Stimulated activated CD4-positive, alpha-beta T cell treated with anti-CD3 and anti-CD28 coated beads, Interleukin-1b, Interleukin-23, amount 100 ng/mL, for 24 hours (primary cell): ENCODE results near the gene SEC14L1.
"Not testable (repeated sequence)": the region's sequence is repeated elsewhere in the genome, so short reads cannot be mapped to it uniquely, and the experiment has no call there.

Source experiments
- DNase-seq, 4 experiments: peaks; one replicate each; pipeline ENCODE4 v3.0.0-alpha.2; 2020; ENCODE audit warnings: low read depth in 4 of 4, low spot score in 1 of 4

SEC14L1 gene

DNA sequence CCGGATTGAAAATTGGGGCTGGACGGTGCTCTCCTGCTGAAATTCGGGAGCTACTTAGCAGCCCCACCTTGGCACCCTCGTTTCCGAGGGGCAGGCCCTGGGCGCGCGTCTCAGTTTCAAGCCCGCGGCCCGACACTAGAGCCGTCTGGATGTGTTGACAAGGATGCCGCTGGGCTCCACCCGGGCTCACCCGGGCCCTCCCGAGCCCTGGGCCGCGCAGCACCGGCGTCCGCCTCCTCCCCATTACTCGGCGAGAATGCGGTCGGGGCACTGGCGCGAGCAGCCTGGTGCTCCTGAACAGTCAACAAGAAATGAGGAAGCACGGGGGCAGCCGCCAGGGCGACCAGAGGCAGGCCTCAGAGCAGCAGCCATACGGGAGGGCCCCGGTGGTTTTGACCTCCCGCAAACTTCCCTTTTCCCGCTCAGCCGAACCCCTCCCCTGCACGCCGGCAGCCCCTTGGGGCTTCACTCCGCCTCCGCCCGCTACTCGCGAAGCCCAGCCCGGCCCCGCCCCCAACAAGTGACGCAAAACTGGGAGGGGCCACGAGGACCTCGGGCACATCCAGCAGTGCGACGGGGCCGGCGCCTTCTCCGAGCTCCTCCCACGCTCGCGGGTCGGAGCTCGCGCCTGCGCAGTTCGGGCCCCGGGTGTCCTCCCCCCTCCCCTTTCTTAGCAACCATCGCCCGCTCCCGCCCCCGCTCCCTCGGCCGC is 447 bp upstream of the SEC14L1 start:
- DNase-seq, result peak; percentile 99

DNA sequence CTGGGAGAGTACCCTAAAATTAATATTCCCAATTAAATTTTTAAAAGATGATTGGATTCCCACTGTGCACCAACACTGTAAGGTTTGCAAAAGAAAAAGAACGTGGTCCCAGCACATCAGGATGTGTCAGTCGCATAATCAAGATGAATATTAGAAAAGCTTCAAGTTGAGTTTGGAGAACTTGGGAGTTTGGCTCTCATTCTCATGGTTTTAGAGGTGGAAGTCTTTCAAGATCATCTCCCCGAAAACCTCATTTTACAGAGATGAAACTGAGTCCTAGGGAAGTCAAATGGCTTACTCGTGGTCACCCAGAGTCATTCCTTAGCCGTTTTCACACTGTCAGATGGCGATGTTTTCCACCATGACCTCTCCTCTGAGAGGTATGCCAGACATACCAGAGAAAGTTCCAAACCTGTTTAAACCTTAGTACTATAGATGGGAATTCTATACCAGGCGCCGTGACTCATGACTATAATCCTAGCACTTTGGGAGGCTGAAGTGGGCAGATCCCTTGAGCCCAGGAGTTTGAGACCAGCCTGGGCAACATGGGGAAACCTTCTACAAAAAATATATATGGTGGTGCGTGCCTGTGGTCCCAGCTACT is 1.2 kb downstream of the SEC14L1 start:
- no peak for DNase-seq

DNA sequence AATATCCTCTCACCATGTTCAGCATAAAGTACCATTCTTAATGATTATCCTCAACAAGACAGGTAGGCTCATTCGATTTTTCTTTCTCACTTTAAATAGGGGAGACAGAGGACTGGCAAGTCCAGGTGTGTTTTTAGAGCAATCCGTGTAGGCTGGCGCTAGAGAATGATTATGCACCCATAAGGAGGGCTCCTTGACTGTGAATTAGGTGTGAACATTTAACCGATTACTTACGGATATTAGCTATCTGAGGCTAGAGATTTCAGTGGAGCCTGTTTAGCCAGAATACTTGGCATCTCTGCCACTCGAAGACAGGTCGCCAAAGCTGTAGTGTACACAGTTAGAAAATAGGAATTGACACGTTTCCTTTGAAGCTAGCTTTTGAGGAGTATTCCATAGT is 1.9 kb downstream of the SEC14L1 start:
- no peak for DNase-seq

DNA sequence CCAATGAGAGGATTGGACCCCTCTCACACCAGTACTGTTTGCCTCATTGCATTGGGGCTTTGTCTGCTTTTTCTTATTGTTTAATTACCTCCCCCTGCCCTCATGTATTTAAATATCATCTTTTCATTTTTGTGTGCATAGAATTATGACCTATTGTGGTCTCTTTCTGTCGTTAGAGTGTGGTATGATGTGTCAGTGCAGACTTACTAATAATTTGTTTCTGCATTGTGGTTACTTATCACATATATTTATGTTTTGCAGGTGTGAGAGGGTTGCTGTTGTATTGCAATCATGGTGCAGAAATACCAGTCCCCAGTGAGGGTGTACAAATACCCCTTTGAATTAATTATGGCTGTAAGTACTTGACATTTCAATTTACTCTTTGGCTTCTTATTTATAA is 2.5 kb downstream of the SEC14L1 start:
- DNase-seq, result no peak

DNA sequence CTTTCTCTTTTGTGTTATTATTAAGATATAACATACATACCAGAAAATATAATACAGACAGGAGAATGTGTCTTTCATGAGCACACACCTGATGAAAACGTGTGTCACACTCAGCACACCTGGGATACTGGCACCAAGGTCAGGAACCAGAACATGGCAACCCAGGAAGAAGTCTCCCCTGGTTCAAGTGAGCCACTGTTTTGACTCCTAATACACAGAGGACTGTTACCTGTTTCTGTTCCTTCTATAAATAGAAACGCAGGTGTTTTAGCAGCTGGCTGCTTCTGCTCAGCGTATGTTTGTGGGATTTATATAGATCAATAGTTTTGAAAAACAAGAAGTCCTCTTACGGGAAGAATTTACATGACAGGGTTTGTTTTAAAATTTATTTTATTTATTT is 3.5 kb downstream of the SEC14L1 start:
- DNase-seq, result no peak

DNA sequence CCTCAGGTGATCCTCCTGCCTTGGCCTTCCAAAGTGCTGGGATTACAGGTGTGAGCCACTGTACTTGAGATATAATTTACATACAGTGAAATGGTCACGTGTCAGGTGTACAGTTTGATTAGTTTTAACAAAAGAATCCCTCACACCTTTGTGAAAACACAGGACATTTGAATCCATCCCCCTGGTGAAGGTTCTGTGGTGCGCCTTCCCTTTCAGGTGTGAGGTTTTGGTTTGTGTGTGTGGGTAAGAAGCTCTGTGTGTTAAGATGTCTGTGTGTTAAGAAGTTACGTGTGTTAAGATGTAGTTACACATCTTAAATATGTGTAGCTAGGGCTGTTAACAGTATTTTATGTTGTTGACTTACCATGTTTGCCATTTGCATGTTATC is 4.4 kb downstream of the SEC14L1 start:
- no peak for DNase-seq

DNA sequence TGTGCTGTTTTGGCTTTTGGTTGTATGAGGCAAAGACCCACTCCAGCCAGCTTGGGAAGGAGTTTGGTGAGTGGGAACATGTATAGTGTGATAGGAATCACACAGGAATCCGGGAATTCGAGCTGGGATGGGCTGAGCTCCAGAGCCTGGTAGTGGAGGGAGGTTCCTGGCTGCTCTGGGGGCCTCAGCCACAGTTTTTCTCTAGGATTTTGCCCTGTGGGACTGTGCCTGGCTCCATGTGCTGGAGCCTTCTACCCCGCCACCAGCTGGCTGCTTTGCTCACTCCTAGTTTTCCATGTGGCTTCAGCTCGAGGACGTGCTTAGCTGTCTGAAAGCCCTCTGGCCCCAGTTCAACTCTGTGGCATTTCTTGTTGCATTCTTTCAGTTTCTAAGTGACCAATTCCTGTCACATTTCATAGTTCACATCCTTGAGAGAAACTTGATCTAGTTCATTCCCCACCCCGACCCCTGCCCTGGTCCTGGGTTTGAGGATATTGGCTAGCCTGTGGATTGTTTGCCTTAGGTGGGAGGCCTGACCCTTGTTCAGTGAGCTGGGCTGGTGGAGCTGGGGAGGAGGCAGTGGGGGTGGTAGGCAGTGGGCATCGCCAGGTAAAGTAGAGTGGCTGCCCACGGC is 5.0 kb downstream of the SEC14L1 start:
- DNase-seq, result no peak

DNA sequence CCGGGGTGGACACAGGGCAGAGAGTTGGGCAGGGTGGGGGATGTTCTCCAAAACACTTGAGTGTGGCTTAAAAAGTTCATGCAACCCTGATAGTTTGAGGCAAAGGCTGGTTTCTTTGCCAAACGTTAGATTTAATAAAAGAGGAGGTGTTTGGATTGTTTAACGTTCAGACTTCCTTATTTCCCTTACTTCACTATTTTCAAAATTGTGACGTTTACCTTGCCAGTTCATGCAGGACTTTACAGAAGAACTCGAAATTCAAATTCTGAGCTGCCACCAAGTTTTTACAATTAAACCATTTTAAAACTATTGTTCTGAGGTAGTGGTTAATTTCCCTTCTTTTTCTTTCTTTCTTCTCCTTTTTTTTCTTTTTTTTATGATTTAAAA is 5.5 kb downstream of the SEC14L1 start:
- DNase-seq, result no peak

DNA sequence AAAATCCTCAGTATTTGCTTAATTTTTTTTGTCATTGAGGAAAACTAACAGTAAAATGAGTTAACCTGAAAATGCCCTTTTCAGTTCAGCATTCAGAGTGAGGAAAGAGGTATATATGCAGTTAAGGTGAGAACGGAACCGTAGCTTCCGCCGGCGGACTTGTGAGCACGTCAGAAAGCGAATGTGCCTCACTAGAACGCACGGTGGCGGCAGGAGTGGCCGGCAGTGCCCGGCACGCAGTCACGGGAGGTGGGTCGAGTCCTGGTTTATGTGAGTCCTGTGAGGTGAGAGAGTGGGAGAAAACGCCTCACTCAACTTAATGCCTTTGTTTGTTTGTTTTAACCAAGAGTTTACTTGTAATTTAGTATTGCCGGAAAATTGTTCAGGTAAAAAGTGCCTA is 6.1 kb downstream of the SEC14L1 start:
- no peak for DNase-seq

DNA sequence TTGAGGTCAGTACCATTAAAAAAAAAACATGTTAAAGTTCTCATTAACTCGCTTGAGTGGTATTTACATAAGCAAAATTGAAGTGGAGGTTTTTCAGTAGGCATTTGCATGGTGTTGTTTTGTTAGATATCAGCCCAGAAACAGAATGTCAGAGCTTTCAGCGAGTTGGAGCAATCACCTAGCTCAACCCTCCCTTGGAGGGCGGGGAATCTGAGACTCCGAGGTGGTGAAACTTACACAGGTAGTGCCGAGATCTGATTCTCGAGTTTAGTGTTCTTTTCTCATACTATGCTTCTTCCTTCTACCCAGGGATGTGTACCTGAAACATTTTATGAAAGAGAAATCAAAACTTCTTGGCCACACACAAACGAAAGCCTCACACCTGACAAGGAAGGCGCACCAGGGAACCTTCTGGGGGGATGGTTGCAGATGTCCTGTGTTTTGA is 6.6 kb downstream of the SEC14L1 start:
- no peak for DNase-seq

DNA sequence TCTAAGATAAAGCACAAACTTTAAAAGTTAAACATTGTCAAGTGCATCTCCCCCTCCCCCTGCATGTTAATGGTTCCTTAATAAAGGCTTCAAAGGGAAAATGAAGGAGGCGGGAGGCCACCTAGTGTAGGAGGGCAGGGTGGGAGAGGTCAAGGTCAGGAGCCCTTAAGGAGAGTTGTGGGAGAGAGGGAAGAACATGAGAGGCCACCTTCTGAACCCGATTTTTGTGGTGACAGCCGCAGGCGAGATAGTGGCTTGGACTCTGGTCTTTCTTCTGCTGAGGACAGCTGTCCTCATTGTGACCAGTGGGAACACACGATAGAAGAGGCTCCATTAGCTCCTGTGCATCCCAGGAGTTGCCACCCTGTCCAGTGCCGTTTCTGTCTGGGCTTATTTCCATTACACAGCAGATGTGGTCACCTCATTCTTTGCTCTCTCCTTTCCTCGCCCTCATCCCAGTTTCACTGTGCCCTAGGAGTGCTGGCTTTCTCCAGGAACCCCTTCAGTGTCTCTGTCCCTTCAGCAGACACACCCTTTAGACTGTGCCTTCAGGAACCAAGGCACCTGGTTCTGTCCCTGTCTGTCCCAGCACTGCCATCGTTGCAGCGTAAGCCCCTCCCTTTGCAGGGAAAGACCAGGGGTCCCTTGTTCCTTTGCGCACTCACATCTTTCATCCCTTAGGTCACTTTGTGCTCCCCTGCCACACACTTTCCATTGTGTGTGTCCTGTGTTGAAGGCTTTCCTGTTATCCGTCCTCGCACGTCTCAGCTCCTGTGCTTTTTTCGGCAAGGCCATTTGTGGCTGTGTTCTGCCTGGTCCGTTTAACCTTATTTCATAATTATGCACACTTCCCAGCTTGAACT is 7.5 kb downstream of the SEC14L1 start:
- no peak for DNase-seq

DNA sequence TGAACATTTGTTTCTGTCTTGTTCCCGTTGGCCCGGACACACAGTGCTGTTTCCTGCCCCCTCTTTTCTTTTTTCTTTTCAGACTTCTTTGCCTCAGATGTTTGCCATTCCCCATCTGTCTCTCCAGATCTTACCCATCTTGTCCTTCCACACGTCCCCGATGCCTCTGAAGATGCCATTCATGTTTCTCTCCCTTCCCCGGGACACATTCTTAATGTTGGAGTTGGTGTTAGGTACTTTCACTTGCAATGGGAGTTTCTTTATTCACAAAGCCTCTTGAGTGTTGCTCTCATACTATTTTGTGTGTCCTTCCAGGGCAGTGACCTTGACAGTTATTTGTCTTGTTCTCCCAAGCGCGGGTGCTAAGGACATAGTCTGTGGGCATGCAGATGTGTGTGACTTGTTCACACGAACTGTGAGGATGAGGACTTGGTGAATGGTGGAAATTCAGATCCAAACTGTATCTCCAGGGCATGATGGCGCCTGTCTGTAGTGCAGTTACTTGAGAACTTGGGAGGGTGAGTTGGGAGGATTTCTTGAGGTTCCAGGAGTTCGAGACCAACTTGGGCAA is 8.3 kb downstream of the SEC14L1 start:
- no peak for DNase-seq

DNA sequence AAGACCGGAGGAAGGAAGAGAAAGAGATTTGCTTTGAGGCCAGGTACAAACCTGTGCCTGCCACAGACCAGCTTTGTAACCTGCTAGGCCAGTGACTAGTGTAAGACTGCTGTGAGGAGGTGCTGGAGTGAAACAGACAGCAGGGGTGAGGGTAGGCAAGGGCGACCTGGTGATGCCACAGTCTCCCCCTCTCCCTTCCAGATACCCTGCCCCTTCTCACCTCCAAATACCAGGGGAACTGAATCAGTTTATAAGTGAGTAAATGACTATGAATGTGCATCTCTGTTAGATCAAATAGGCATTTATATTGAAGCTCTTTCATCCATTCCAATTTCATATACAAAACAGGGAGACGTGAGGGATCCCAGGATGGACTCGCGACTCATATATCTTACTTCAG is 9.4 kb downstream of the SEC14L1 start:
- DNase-seq, result no peak

DNA sequence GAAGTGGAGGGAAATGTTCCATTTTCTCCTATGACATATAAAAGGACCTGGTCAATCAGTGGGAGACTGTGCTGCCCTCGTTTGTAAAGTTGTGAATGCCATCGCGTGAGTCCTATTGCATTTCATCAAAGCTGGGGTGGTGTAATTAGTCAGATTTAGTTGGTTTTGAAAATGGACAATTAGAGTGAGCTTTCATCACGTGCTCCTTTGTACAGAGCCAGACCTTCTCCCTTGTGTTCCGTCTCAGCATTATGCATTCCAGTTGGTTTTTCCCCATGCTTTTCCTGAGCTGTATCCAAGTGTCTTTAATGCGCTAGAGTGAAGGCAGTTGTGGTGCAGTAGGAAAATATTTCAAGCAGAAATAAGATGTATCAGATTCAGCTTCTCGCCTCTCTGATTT is 10.4 kb downstream of the SEC14L1 start:
- DNase-seq, result no peak

DNA sequence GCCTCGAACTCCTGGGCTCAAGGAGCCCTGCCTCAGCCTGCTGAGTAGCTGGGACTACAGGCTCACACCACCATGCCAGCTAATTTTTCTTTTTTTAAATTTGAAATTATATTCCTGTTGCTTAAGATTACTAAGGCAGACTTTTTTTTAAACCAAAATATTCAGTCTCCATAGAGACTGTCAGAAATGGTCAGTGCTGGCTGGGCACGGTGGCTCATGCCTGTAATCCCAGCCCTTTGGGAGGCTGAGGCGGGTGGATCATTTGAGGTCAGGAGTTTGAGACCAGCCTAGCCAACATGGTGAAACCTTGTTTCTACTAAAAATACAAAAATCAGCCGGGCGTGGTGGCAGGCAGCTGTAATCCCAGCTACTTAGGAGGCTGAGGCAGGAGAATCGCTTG is 11.3 kb downstream of the SEC14L1 start:
- not testable (repeated sequence) for DNase-seq

DNA sequence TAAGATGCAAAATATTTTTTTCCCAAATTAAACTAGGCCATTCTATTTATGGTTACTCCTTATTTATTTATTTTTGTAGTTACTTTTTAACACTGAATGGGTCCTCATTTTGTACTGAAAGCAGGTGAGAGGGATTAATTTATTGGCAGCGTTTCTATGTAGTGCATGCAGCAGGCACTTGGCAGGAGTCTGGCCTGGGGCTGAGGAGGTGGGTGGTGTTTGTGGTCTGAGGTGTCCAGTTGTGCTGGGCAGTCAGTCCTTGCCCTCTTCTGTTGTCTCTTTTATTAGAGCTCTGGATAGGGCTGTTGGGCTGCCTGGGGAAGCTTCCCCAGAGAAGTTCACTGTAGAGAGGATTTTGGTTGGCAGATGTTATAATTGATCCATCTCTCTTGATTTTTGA is 12.7 kb downstream of the SEC14L1 start:
- no peak for DNase-seq

DNA sequence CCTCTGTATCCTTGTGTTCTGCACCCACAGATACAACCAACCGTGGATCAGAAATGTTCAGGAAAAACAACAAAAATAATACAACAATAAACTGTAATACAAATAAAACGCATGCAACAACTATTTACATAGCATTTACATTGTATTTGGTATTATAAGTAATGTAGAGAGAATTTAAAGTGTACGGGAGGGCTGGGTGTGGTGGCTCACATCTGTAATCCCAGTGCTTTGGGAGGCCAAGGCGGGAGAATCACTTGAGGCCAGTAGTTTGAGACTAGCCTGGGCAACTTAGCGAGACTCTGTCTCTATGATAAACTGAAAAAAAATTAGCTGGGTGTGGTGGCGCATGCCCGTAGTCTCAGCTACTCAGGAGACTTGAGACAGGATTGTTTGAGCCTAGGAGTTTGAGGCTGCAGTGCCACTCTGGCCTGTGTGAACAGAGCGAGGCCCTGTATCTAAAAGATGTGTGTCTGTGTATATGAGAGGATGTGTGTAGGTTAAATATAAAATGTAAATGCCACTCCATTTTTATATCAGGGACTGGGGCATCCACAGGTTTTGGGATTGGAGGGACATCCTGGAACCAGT is 13.3 kb downstream of the SEC14L1 start:
- no peak for DNase-seq

DNA sequence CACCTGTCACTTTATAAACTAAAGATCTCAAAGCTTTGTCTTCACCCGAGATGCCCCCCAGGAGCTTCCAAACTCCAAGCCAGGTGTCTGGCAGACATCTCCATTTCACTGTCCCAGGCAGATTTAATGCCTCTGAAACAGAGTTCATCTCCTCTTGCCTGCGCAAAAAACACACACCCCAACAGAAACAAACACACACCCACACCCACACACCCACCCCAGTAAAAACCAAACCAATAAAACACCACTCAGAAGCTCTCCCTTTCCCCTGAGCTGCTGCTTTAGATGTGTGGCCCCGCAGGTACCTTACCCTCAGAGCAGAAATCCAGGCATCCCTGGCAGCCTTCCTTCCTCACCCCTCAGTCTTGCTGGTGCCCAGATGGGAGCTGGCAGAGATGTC is 14.4 kb downstream of the SEC14L1 start:
- DNase-seq, result no peak

DNA sequence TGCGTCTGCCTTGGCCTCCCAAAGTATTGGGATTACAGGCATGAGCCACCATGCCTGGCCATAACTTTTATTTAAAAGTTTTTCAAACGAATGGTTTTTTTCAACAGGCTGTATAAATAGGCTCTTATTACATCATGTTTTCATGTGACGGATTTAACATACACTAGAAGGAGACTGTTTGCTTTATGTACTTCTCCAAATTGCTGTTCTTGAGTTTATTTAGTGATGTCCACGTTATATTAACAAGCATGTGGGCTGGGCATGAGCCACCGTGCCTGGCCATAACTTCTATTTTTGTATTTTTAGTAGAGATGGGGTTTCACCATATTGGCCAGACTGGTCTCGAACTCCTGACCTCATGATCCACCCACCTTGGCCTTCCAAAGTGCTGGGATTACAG is 17.0 kb downstream of the SEC14L1 start:
- DNase-seq, result not testable (repeated sequence)

DNA sequence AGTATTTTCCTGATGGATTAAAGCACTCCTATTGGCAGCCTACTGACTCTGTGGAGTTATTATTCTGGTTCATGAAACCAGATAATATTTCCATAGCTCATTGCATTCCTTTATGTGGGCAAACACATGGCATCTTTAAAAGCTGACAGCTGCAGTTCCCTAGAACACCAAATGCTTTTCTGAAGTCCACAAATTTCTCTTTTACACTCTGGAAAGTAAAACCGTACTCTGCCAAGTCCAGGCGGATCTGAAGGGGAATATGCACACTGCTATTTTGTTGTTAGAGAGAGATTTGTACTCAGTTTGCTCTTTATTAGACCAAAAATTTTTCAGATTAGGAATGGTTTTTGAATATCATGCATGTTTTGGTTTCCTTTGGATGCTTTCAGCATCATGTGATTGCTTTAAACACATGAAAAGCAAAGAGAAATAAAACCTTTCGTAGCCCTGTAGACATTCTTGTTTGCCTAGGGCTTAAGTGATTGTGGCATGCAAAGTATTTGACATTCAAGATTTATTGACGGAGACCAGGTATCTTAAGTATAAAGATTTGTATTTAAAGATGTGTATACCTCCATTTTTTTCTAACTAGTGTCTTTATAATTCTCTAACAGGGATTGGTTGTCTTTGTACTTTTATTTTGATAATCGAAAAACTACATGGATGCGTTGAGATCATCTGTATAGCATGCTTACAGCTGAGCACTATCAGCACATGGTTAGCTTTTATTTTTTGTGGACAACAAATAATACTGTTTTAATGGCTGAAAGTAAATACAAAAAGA is 19.5 kb downstream of the SEC14L1 start:
- DNase-seq, result no peak
